Activated naive CD4-positive, alpha-beta T cell treated with anti-CD3 and anti-CD28 coated beads, Interleukin-2, amount 50 U/mL, for 24 hours (primary cell): ENCODE data around the gene NOL4L.

Experiments
- H3K27ac Mint-ChIP-seq: one replicate; pipeline ENCODE4 v1.8.0; 2021; ENCODE audit warnings: mild to moderate bottlenecking, mixed read lengths
- H3K27me3 Mint-ChIP-seq: one replicate; pipeline ENCODE4 v1.8.0; 2021; ENCODE audit warnings: mixed read lengths
- H3K36me3 Mint-ChIP-seq: one replicate; pipeline ENCODE4 v1.8.0; 2021; ENCODE audit warnings: mixed read lengths
- H3K4me1 Mint-ChIP-seq: one replicate; pipeline ENCODE4 v1.8.0; 2021; ENCODE audit warnings: mixed read lengths
- H3K4me3 Mint-ChIP-seq: one replicate; pipeline ENCODE4 v1.8.0; 2021; ENCODE audit warnings: mild to moderate bottlenecking, mixed read lengths
- H3K9me3 Mint-ChIP-seq: one replicate; pipeline ENCODE4 v1.8.0; 2021; ENCODE audit warnings: mixed read lengths

NOL4L gene

GRCh38 chr20:32621891-32622584 lies 36.9 kb upstream of the NOL4L start:
- Mint-ChIP-seq H3K27me3 (peaks cover 4% of the 10 kb centered on the region), H3K4me3 (no peak overlapping the region), H3K36me3 (no peaks in the 10 kb centered on the region), H3K4me1 (peaks cover 5% of the 10 kb centered on the region), H3K9me3 (no peaks in the 10 kb centered on the region), H3K27ac (peak overlapping the region; percentile 2)

GRCh38 chr20:32621071-32621890 lies 36.1 kb upstream of the NOL4L start:
- H3K4me3 Mint-ChIP-seq: no peak overlapping the region
- peak overlapping the region; percentile 59 for H3K27ac Mint-ChIP-seq
- no peaks in the 10 kb centered on the region for H3K36me3 Mint-ChIP-seq
- H3K27me3 Mint-ChIP-seq: peaks cover 4% of the 10 kb centered on the region
- H3K9me3 Mint-ChIP-seq: no peaks in the 10 kb centered on the region
- H3K4me1 Mint-ChIP-seq: peaks cover 9% of the 10 kb centered on the region

GRCh38 chr20:32619586-32619985 lies 34.5 kb upstream of the NOL4L start:
- Mint-ChIP-seq H3K36me3 (no peaks in the 10 kb centered on the region), H3K27ac (no peak overlapping the region), H3K4me3 (no peak overlapping the region), H3K4me1 (peaks cover 16% of the 10 kb centered on the region), H3K27me3 (no peaks in the 10 kb centered on the region), H3K9me3 (no peaks in the 10 kb centered on the region)

- Mint-ChIP-seq H3K9me3 (no peaks in the 10 kb centered on the region), H3K36me3 (no peaks in the 10 kb centered on the region), H3K27ac (peak overlapping the region; percentile 24), H3K4me3 (no peak overlapping the region), H3K4me1 (peaks cover 12% of the 10 kb centered on the region), H3K27me3 (no peaks in the 10 kb centered on the region)
These were observed 29.6 kb upstream of the NOL4L start for GRCh38 chr20:32614772-32615171.

- Mint-ChIP-seq H3K4me3 (no peak overlapping the region), H3K9me3 (no peaks in the 10 kb centered on the region), H3K4me1 (peaks cover 12% of the 10 kb centered on the region), H3K36me3 (no peaks in the 10 kb centered on the region), H3K27me3 (no peaks in the 10 kb centered on the region), H3K27ac (no peak overlapping the region)
These were observed 29.2 kb upstream of the NOL4L start for GRCh38 chr20:32614303-32614702.

- H3K27ac Mint-ChIP-seq: peak overlapping the region; percentile 71
- no peaks in the 10 kb centered on the region for H3K27me3 Mint-ChIP-seq
- H3K4me3 Mint-ChIP-seq: no peak overlapping the region
- H3K9me3 Mint-ChIP-seq: no peaks in the 10 kb centered on the region
- peaks cover 12% of the 10 kb centered on the region for H3K4me1 Mint-ChIP-seq
- H3K36me3 Mint-ChIP-seq: no peaks in the 10 kb centered on the region
These were observed 28.3 kb upstream of the NOL4L start for GRCh38 chr20:32613192-32614053.

- Mint-ChIP-seq H3K27me3 (no peaks in the 10 kb centered on the region), H3K36me3 (no peaks in the 10 kb centered on the region), H3K27ac (no peak overlapping the region), H3K4me1 (peaks cover 12% of the 10 kb centered on the region), H3K9me3 (no peaks in the 10 kb centered on the region), H3K4me3 (no peak overlapping the region)
These were observed 27.4 kb upstream of the NOL4L start for GRCh38 chr20:32612351-32613191.

GRCh38 chr20:32611868-32612267 lies 26.7 kb upstream of the NOL4L start:
- no peaks in the 10 kb centered on the region for H3K27me3 Mint-ChIP-seq
- no peak overlapping the region for H3K4me3 Mint-ChIP-seq
- H3K4me1 Mint-ChIP-seq: peaks cover 12% of the 10 kb centered on the region
- H3K36me3 Mint-ChIP-seq: no peaks in the 10 kb centered on the region
- H3K9me3 Mint-ChIP-seq: no peaks in the 10 kb centered on the region
- H3K27ac Mint-ChIP-seq: no peak overlapping the region

GRCh38 chr20:32611286-32611685 lies 26.2 kb upstream of the NOL4L start:
- Mint-ChIP-seq H3K4me3 (no peak overlapping the region), H3K27ac (no peak overlapping the region), H3K36me3 (no peaks in the 10 kb centered on the region), H3K4me1 (peaks cover 7% of the 10 kb centered on the region), H3K9me3 (no peaks in the 10 kb centered on the region), H3K27me3 (no peaks in the 10 kb centered on the region)

GRCh38 chr20:32610472-32611218 lies 25.5 kb upstream of the NOL4L start:
- Mint-ChIP-seq H3K27me3 (no peaks in the 10 kb centered on the region), H3K4me1 (peaks cover 1% of the 10 kb centered on the region), H3K9me3 (no peaks in the 10 kb centered on the region), H3K4me3 (no peak overlapping the region), H3K36me3 (no peaks in the 10 kb centered on the region), H3K27ac (no peak overlapping the region)

- Mint-ChIP-seq H3K36me3 (no peaks in the 10 kb centered on the region), H3K4me1 (no peaks in the 10 kb centered on the region), H3K27me3 (no peaks in the 10 kb centered on the region), H3K27ac (peak overlapping the region; percentile 32), H3K4me3 (no peak overlapping the region), H3K9me3 (no peaks in the 10 kb centered on the region)
These were observed 24.9 kb upstream of the NOL4L start for GRCh38 chr20:32609993-32610392.

GRCh38 chr20:32609111-32609773 lies 24.1 kb upstream of the NOL4L start:
- Mint-ChIP-seq H3K4me1 (no peaks in the 10 kb centered on the region), H3K9me3 (no peaks in the 10 kb centered on the region), H3K36me3 (no peaks in the 10 kb centered on the region), H3K27me3 (no peaks in the 10 kb centered on the region), H3K4me3 (no peak overlapping the region), H3K27ac (no peak overlapping the region)

GRCh38 chr20:32608664-32609015 lies 23.5 kb upstream of the NOL4L start:
- Mint-ChIP-seq H3K9me3 (no peaks in the 10 kb centered on the region), H3K4me3 (no peak overlapping the region), H3K27ac (peak overlapping the region; percentile 43), H3K27me3 (no peaks in the 10 kb centered on the region), H3K4me1 (no peaks in the 10 kb centered on the region), H3K36me3 (no peaks in the 10 kb centered on the region)
